ENCODE results near the gene NBPF20.
"Not testable (repeated sequence)": the region's sequence is repeated elsewhere in the genome, so short reads cannot be mapped to it uniquely, and the experiment has no call there.

DNA sequence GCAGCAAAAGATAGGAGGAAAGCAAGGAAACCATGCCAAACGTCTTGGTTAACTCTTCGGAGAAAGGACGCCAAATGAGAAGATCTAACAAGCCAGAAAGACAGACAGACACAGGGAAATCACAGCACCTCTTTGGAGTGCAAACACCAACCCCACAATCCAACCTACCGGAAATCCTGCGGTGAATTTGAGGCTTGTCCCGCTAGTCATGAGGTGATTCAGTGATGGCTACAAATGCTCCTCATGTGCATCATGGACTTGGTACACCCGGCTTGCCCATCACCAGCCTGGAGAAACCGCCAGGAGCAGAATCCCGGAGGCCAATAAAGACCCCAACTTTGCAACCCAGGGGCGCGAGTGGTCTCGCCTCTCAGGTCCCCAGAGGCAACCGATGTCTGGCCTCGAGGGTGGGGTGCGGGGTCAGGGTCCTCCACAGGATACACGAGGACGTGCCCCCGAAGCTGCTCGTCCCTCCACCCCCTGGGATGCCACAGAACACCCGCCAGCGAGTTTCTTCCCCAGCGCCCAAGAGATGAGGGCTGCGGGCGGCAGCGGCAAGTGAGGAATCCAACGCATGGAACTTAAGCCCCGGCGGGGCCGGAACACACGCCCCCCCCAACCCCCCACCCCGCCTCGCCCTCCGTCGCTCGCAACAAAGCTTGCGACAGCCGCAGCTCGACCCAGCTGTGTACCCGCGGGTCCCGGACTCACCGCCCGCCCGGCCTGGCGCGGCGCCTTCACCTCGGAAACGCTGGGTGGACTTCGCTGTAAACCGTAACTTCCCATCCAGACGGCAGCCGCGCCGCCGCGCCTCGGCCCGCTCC is 579 bp downstream of the NBPF20 start:
- TF ChIP-seq CHD1 (IDR thresholded peaks at IDR 0.05; ENCODE audit: low read depth, low read length); POLR2A (IDR thresholded peaks at IDR 0.05; ENCODE audit: low read depth, low read length); MAZ (IDR thresholded peaks at IDR 0.05; ENCODE audit: borderline replicate concordance, low read depth, low read length); FOS (IDR thresholded peaks at IDR 0.05; ENCODE audit: low read depth, low read length); RCOR1 (IDR thresholded peaks at IDR 0.05; ENCODE audit: insufficient replicate concordance, low read length); RAD21 (IDR thresholded peaks at IDR 0.05; ENCODE audit: low read length); USF2 (IDR thresholded peaks at IDR 0.05; ENCODE audit: low read depth, low read length); MAFK (IDR thresholded peaks at IDR 0.05; ENCODE audit: low read depth, low read length); SMC3 (IDR thresholded peaks at IDR 0.05; ENCODE audit: low read depth, low read length); MXI1 (IDR thresholded peaks at IDR 0.05; ENCODE audit: borderline replicate concordance, low read depth, low read length): not testable (repeated sequence)
- TF ChIP-seq, protein P1, sequence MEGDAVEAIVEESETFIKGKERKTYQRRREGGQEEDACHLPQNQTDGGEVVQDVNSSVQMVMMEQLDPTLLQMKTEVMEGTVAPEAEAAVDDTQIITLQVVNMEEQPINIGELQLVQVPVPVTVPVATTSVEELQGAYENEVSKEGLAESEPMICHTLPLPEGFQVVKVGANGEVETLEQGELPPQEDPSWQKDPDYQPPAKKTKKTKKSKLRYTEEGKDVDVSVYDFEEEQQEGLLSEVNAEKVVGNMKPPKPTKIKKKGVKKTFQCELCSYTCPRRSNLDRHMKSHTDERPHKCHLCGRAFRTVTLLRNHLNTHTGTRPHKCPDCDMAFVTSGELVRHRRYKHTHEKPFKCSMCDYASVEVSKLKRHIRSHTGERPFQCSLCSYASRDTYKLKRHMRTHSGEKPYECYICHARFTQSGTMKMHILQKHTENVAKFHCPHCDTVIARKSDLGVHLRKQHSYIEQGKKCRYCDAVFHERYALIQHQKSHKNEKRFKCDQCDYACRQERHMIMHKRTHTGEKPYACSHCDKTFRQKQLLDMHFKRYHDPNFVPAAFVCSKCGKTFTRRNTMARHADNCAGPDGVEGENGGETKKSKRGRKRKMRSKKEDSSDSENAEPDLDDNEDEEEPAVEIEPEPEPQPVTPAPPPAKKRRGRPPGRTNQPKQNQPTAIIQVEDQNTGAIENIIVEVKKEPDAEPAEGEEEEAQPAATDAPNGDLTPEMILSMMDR (conservative IDR thresholded peaks at IDR 0.05; ENCODE audit: low read depth, low read length): not testable (repeated sequence)
